ENCODE results near the gene DYNC2H1. TPM values are rescaled to one million over a fixed set of nuclear protein-coding genes. Genes with fewer than 3 reads are reported as not detected.

Gene DYNC2H1
- total RNA-seq, 1 experiment from 2014 or later = 17.2 TPM

- TF ChIP-seq PRDM15 (CRISPR knock-in tag; IDR thresholded peaks at IDR 0.05) (no peak), ETV6 (CRISPR knock-in tag; IDR thresholded peaks at IDR 0.05) (no peak), HMGXB4 (CRISPR knock-in tag; IDR thresholded peaks at IDR 0.05) (no peak), TEAD1 (CRISPR knock-in tag; IDR thresholded peaks at IDR 0.05) (no peak), KAT7 (CRISPR knock-in tag; IDR thresholded peaks at IDR 0.05; ENCODE audit: borderline replicate concordance) (no peak), HMGA2 (CRISPR knock-in tag; IDR thresholded peaks at IDR 0.05) (no peak), ZNF396 (CRISPR knock-in tag; IDR thresholded peaks at IDR 0.05; ENCODE audit: borderline replicate concordance) (no peak)
These were observed 331.8 kb downstream of the DYNC2H1 start (continued) for GRCh38 chr11:103441021-103441420.

GRCh38 chr11:103448966-103449365 lies 339.7 kb downstream of the DYNC2H1 start:
- Mint-ChIP-seq H3K36me3 (no peaks in the 10 kb centered on the region), H3K27me3 (ENCODE audit: low read depth) (no peaks in the 10 kb centered on the region), H3K4me1 (peaks cover 13% of the 10 kb centered on the region), H3K27ac (peak overlapping the region; percentile 59), H3K9me3 (no peaks in the 10 kb centered on the region), H3K4me3 (no peak overlapping the region)
- DNase-seq (ENCODE audit: low spot score) = no peak
- POLR2A ChIA-PET = no interaction called here
- CTCF ChIA-PET = no interaction called here
- ATAC-seq = peak; percentile 46
- no peak for TF ChIP-seq IRF1 (CRISPR knock-in tag; IDR thresholded peaks at IDR 0.05)
- TF ChIP-seq ZNF512 (CRISPR knock-in tag; IDR thresholded peaks at IDR 0.05; ENCODE audit: borderline replicate concordance) = no peak
- TF ChIP-seq MLX (CRISPR knock-in tag; IDR thresholded peaks at IDR 0.05) = no peak
- TF ChIP-seq IRF2 (CRISPR knock-in tag; IDR thresholded peaks at IDR 0.05; ENCODE audit: borderline replicate concordance, low read depth) = no peak
- no peak for TF ChIP-seq ZNF416 (CRISPR knock-in tag; IDR thresholded peaks at IDR 0.05)
- TF ChIP-seq JAZF1 (CRISPR knock-in tag; IDR thresholded peaks at IDR 0.05) = no peak
- TF ChIP-seq ATF3 (CRISPR knock-in tag; conservative IDR thresholded peaks at IDR 0.05) = no peak
- TF ChIP-seq TCF7 (CRISPR knock-in tag; IDR thresholded peaks at IDR 0.05; ENCODE audit: low read depth) = no peak
- TF ChIP-seq ZNF317 (CRISPR knock-in tag; IDR thresholded peaks at IDR 0.05; ENCODE audit: borderline replicate concordance, low read depth) = no peak
- no peak for TF ChIP-seq MYBL2 (CRISPR knock-in tag; IDR thresholded peaks at IDR 0.05)
- no peak for TF ChIP-seq FOXP4 (CRISPR knock-in tag; IDR thresholded peaks at IDR 0.05)
- no peak for TF ChIP-seq AR (CRISPR knock-in tag; IDR thresholded peaks at IDR 0.05)
- no peak for TF ChIP-seq FOXK1 (CRISPR knock-in tag; IDR thresholded peaks at IDR 0.05)
- no peak for TF ChIP-seq CDX4 (CRISPR knock-in tag; IDR thresholded peaks at IDR 0.05; ENCODE audit: borderline replicate concordance)

All from WTC11 (cell line).